OCI-LY1 (cell line): ENCODE measurements around the gene PLXNA1.

Experiments
- CTCF ChIP-seq: fragments of 200-600 bp; sonication (generic), shearing (Covaris generic); IDR thresholded peaks from 2 replicates; pipeline ENCODE4 v1.5.1; 2017; ENCODE audit warnings: mild to moderate bottlenecking, antibody characterized with exemption, low read length, moderate library complexity, mixed read lengths
- EZH2 ChIP-seq: fragments of 200-600 bp; sonication (generic), shearing (Covaris generic); IDR thresholded peaks from 2 replicates; pipeline ENCODE4 v1.8.0; 2017; ENCODE audit warnings: borderline replicate concordance, mixed run types, mild to moderate bottlenecking, antibody characterized with exemption, low read length, moderate library complexity, mixed read lengths

GRCh38 chr3:126939733-126940132 is 43.2 kb upstream of the PLXNA1 start:
- TF ChIP-seq CTCF = no peak
- TF ChIP-seq EZH2 = no peak
